Right lobe of liver (tissue), 4 donors: ENCODE data around the gene PCDH12.

Experiments used
- POLR2A ChIP-seq: fragments of 450-650 bp; IDR thresholded peaks from one replicate; pipeline ENCODE4 v1.6.1; 2017; ENCODE audit warnings: antibody characterized with exemption, mild to moderate bottlenecking
- TF ChIP-seq, protein P1 (sequence below), 4 donors: fragments of 200-600 bp in 3 of 4; fragments of 450-650 bp in 1 of 4; IDR thresholded peaks; one replicate each; pipeline versions ENCODE4 v1.5.1 to v1.8.0; 2016 to 2022; ENCODE audit warnings: antibody characterized with exemption in 4 of 4, mild to moderate bottlenecking in 2 of 4
- donor health status: DM: no; HTN: no; CAD: no.
- donor health status: DM: no; HTN: no; CAD: no.
- donor health status: DM: no; HTN: yes; CAD: no.

DNA sequence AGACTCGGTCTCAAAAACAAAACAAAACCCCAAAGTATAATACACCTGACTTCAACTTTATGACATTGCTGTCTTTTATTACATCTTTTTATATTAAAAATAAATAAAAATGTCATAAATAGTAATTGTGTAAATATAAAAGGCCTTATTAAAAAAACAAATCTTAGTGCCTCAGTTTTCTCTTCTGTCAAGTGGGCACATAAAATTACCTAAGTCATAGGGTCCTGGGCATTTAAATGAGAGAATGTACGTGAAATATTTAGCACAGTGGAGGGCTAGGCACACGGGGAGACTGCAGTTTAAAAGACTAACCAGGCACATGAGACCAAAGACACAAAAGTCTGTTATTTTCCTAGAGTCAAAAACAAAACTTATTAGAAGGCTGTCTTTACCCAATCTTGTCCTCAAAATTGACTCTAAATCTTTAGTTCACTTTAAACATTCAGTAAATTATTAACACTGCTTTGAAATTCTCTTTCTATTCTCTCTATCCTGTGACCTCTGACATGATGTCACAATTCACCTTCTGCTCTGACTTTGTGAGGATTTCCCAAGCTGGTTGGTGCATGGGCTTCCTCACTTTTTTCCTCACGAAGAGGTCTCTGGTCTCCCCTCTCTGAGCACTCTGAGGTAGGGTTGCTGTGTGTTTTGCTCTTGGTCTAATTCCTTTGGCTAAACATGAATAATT, 8.4 kb upstream of the PCDH12 start:
- TF ChIP-seq, protein P1, sequence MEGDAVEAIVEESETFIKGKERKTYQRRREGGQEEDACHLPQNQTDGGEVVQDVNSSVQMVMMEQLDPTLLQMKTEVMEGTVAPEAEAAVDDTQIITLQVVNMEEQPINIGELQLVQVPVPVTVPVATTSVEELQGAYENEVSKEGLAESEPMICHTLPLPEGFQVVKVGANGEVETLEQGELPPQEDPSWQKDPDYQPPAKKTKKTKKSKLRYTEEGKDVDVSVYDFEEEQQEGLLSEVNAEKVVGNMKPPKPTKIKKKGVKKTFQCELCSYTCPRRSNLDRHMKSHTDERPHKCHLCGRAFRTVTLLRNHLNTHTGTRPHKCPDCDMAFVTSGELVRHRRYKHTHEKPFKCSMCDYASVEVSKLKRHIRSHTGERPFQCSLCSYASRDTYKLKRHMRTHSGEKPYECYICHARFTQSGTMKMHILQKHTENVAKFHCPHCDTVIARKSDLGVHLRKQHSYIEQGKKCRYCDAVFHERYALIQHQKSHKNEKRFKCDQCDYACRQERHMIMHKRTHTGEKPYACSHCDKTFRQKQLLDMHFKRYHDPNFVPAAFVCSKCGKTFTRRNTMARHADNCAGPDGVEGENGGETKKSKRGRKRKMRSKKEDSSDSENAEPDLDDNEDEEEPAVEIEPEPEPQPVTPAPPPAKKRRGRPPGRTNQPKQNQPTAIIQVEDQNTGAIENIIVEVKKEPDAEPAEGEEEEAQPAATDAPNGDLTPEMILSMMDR (IDR thresholded peaks at IDR 0.05): no peak
- peak; percentile 35 for TF ChIP-seq POLR2A
